Urothelium cell line (cell line): ENCODE results near the gene APCDD1.
A peak's percentile ranks its signal among the peaks of the same experiment; 100 is the strongest.
"Not testable (repeated sequence)": the region's sequence is repeated elsewhere in the genome, so short reads cannot be mapped to it uniquely, and the experiment has no call there.

Experiments
- DNase-seq: peaks from one replicate; pipeline ENCODE4 v3.0.0; 2011; ENCODE audit warnings: low spot score, mixed read lengths
- FAIRE-seq: peaks from 2 replicates; lab custom pipeline; 2011; peaks lifted over from hg19 to GRCh38; lab: Jason Lieb, UNC

Gene APCDD1

GRCh38 chr18:10485475-10485874 lies 31.0 kb downstream of the APCDD1 start:
- no peak for FAIRE-seq
- no peak for DNase-seq

GRCh38 chr18:10486362-10486761 lies 31.9 kb downstream of the APCDD1 start:
- FAIRE-seq (no peak), DNase-seq (no peak)

- FAIRE-seq (no peak), DNase-seq (no peak)
These were observed 32.7 kb downstream of the APCDD1 start for GRCh38 chr18:10487154-10487553.

- FAIRE-seq (no peak), DNase-seq (no peak)
These were observed 33.6 kb downstream of the APCDD1 start for GRCh38 chr18:10488017-10488416.

GRCh38 chr18:10490401-10491165 lies 36.1 kb downstream of the APCDD1 start:
- peak; percentile 36 for DNase-seq
- FAIRE-seq, result no peak

GRCh38 chr18:10495936-10496335 lies 41.5 kb downstream of the APCDD1 start:
- DNase-seq (no peak), FAIRE-seq (no peak)

- no peak for FAIRE-seq
These were observed 42.8 kb downstream of the APCDD1 start for GRCh38 chr18:10497206-10497749.

GRCh38 chr18:10499230-10499629 lies 44.8 kb downstream of the APCDD1 start:
- DNase-seq, result no peak
- FAIRE-seq, result peak; percentile 71

More at GRCh38 chr18:10497206-10497749, 42.8 kb downstream of the APCDD1 start:
- no peak for DNase-seq

- no peak for FAIRE-seq
- DNase-seq, result no peak
These were observed 45.6 kb downstream of the APCDD1 start for GRCh38 chr18:10500038-10500437.

GRCh38 chr18:10504723-10505122 lies 50.3 kb downstream of the APCDD1 start:
- FAIRE-seq, result no peak
- DNase-seq, result no peak

- DNase-seq, FAIRE-seq: not testable (repeated sequence)
These were observed 51.5 kb downstream of the APCDD1 start for GRCh38 chr18:10505892-10506291.

GRCh38 chr18:10508591-10508990 lies 54.2 kb downstream of the APCDD1 start:
- no peak for FAIRE-seq
- no peak for DNase-seq

- FAIRE-seq (peak; percentile 5), DNase-seq (no peak)
These were observed 56.8 kb downstream of the APCDD1 start for GRCh38 chr18:10511236-10511635.

GRCh38 chr18:10514082-10514481 lies 59.6 kb downstream of the APCDD1 start:
- no peak for FAIRE-seq
- no peak for DNase-seq

GRCh38 chr18:10514601-10515000 lies 60.2 kb downstream of the APCDD1 start:
- DNase-seq (no peak), FAIRE-seq (no peak)

GRCh38 chr18:10515456-10515855 lies 61.0 kb downstream of the APCDD1 start:
- no peak for DNase-seq

GRCh38 chr18:10516078-10516477 lies 61.6 kb downstream of the APCDD1 start:
- no peak for FAIRE-seq
- DNase-seq, result no peak

More at GRCh38 chr18:10515456-10515855, 61.0 kb downstream of the APCDD1 start:
- FAIRE-seq, result no peak

GRCh38 chr18:10518595-10519255 lies 64.3 kb downstream of the APCDD1 start:
- FAIRE-seq (no peak), DNase-seq (peak; percentile 37)

- no peak for FAIRE-seq
- DNase-seq, result no peak
These were observed 64.9 kb downstream of the APCDD1 start for GRCh38 chr18:10519366-10519765.

- FAIRE-seq (peak; percentile 65), DNase-seq (peak; percentile 89)
These were observed 65.8 kb downstream of the APCDD1 start for GRCh38 chr18:10519999-10520935.

- FAIRE-seq, result no peak
- DNase-seq, result no peak
These were observed 67.1 kb downstream of the APCDD1 start for GRCh38 chr18:10521566-10521965.
